ENCODE data around the gene KRT13.

KRT13 gene

GRCh38 chr17:41486316-41486715 is 19.1 kb downstream of the KRT13 start:
- no peak overlapping the region for H3K27ac ChIP-seq (ENCODE audit: low read depth, low read length)
- H3K4me1 ChIP-seq (ENCODE audit: control insufficient read depth, low read length) = no peaks in the 10 kb centered on the region
- no peaks in the 10 kb centered on the region for H3K79me2 ChIP-seq (ENCODE audit: control insufficient read depth, low read length)
- no peaks in the 10 kb centered on the region for H3K9me3 ChIP-seq (ENCODE audit: control insufficient read depth, insufficient read depth, low read length)
- H3K4me2 ChIP-seq (ENCODE audit: low read length) = no peak overlapping the region
- TF ChIP-seq EZH2phosphoT487 (IDR thresholded peaks at IDR 0.05; ENCODE audit: borderline replicate concordance, low read length) = no peak
- no peak for TF ChIP-seq CTCF (IDR thresholded peaks at IDR 0.05; ENCODE audit: low read depth, low read length, poor library complexity, severe bottlenecking)
- H3K36me3 ChIP-seq (ENCODE audit: control insufficient read depth, low read length) = no peaks in the 10 kb centered on the region
- no peaks in the 10 kb centered on the region for H3K27me3 ChIP-seq (ENCODE audit: control insufficient read depth, low read length)
- no peak overlapping the region for H3K4me3 ChIP-seq (ENCODE audit: low read length)
- H3F3A ChIP-seq (ENCODE audit: control insufficient read depth, insufficient read depth) = no peaks in the 10 kb centered on the region
- H4K20me1 ChIP-seq (ENCODE audit: control insufficient read depth, insufficient read depth, low read depth, low read length) = no peaks in the 10 kb centered on the region
- no peaks in the 10 kb centered on the region for H3K9me2 ChIP-seq (replicated peaks; ENCODE audit: control insufficient read depth, low read length)

GRCh38 chr17:41484920-41485904 is 20.2 kb downstream of the KRT13 start:
- Histone ChIP-seq H3K4me3 (ENCODE audit: low read length) (no peak overlapping the region), H4K20me1 (ENCODE audit: control insufficient read depth, insufficient read depth, low read depth, low read length) (no peaks in the 10 kb centered on the region), H3K4me1 (ENCODE audit: control insufficient read depth, low read length) (no peaks in the 10 kb centered on the region), H3F3A (ENCODE audit: control insufficient read depth, insufficient read depth) (no peaks in the 10 kb centered on the region), H3K4me2 (ENCODE audit: low read length) (no peak overlapping the region), H3K79me2 (ENCODE audit: control insufficient read depth, low read length) (no peaks in the 10 kb centered on the region), H3K9me3 (ENCODE audit: control insufficient read depth, insufficient read depth, low read length) (no peaks in the 10 kb centered on the region), H3K36me3 (ENCODE audit: control insufficient read depth, low read length) (no peaks in the 10 kb centered on the region), H3K27me3 (ENCODE audit: control insufficient read depth, low read length) (no peaks in the 10 kb centered on the region), H3K9me2 (replicated peaks; ENCODE audit: control insufficient read depth, low read length) (no peaks in the 10 kb centered on the region), H3K27ac (ENCODE audit: low read depth, low read length) (no peak overlapping the region)
- TF ChIP-seq CTCF (IDR thresholded peaks at IDR 0.05; ENCODE audit: low read depth, low read length, poor library complexity, severe bottlenecking) (no peak), EZH2phosphoT487 (IDR thresholded peaks at IDR 0.05; ENCODE audit: borderline replicate concordance, low read length) (no peak)

GRCh38 chr17:41483991-41484826 is 21.2 kb downstream of the KRT13 start:
- Histone ChIP-seq H3K9me2 (replicated peaks; ENCODE audit: control insufficient read depth, low read length) (no peaks in the 10 kb centered on the region), H3K36me3 (ENCODE audit: control insufficient read depth, low read length) (no peaks in the 10 kb centered on the region), H4K20me1 (ENCODE audit: control insufficient read depth, insufficient read depth, low read depth, low read length) (no peaks in the 10 kb centered on the region), H3F3A (ENCODE audit: control insufficient read depth, insufficient read depth) (no peaks in the 10 kb centered on the region), H3K4me1 (ENCODE audit: control insufficient read depth, low read length) (no peaks in the 10 kb centered on the region), H3K79me2 (ENCODE audit: control insufficient read depth, low read length) (no peaks in the 10 kb centered on the region), H3K27me3 (ENCODE audit: control insufficient read depth, low read length) (no peaks in the 10 kb centered on the region), H3K4me3 (ENCODE audit: low read length) (no peak overlapping the region), H3K27ac (ENCODE audit: low read depth, low read length) (no peak overlapping the region), H3K4me2 (ENCODE audit: low read length) (no peak overlapping the region), H3K9me3 (ENCODE audit: control insufficient read depth, insufficient read depth, low read length) (no peaks in the 10 kb centered on the region)
- TF ChIP-seq EZH2phosphoT487 (IDR thresholded peaks at IDR 0.05; ENCODE audit: borderline replicate concordance, low read length) (no peak), CTCF (IDR thresholded peaks at IDR 0.05; ENCODE audit: low read depth, low read length, poor library complexity, severe bottlenecking) (no peak)

Measured in DOHH2 (cell line).